CD4-positive, alpha-beta T cell treated with Interleukin-12 subunit alpha and Interleukin-12 subunit beta, for 1 hour (primary cell): Measurements from ENCODE around the gene GLIS2.
A peak's percentile ranks its signal among the peaks of the same experiment; 100 is the strongest.

ENCODE experiments used
- DNase-seq: peaks from one replicate; pipeline ENCODE4 v3.0.0-alpha.2; 2020

GLIS2 gene

DNA sequence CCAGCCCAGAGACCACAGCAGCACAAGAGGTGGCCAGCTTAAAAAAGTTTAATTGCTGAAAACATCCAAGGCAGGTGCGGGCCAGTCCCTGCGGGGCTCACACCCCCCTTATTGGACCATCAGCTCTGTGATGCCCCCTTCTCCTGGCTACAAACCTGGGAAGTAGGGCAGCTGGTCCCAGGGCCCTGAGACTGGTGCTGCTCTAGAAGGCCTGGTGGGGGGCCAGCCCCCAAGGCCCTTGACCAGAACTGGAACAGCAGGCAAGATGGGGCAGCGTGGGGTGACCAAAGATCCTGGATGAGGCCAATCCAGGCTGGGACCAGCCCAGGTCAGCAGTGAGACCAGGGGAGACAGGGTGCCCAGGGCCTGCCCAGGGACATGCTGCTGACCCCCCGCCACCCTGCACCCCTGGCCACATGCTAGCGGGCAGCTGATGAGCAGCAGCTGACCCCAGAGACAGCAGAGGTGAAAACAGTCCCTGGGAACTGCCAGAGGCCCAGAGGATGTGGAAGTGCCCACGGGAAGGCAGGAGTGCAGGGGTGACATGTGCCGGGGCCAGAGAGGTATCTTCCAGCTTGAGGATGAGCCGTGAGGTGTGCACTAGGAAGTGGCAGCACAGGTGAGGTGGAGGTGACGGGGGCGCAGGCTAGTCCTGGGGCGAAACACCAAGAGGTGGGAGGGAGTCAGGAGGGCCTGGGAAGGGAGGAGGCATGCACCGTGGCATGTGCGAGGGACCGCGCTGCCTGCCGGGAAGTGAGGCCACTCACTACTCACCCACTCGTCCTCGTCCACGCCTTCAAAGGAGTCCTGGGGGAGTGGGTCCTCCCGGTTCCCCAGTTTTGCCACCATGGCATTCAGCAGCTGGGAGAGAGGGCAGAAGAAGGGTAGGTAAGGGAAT, 38.9 kb downstream of the GLIS2 start:
- DNase-seq: no peak

- DNase-seq: no peak
Measured at GRCh38 chr16:4356820-4357219, 41.0 kb downstream of the GLIS2 start.

- no peak for DNase-seq
Measured at GRCh38 chr16:4358236-4358635, 42.4 kb downstream of the GLIS2 start.

GRCh38 chr16:4358831-4359561, 43.1 kb downstream of the GLIS2 start:
- DNase-seq: peak; percentile 64

GRCh38 chr16:4359914-4360313, 44.0 kb downstream of the GLIS2 start:
- DNase-seq: no peak

DNA sequence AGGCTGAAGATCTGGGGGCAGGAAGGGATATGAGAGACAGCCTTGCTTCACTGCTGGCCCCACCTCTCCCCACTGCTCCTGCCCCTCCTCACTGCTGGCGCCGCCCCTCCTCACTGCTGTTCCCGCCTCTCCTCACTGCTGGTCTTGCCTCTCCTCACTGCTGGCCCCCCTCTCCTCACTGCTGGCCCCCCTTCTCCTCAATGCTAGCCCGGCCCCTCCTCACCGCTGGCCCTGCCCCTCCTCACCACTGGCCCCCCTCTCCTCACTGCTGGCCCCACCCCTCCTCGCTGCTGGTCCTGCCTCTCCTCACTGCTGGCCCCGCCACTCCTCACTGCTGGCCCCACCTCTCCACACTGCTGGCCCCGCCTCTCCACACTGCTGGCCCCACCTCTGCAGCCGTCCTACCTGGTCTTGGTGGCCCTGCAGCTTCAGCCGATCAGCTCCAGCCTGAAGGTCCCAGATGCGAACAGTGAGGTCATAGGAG, 44.7 kb downstream of the GLIS2 start:
- DNase-seq: no peak

DNA sequence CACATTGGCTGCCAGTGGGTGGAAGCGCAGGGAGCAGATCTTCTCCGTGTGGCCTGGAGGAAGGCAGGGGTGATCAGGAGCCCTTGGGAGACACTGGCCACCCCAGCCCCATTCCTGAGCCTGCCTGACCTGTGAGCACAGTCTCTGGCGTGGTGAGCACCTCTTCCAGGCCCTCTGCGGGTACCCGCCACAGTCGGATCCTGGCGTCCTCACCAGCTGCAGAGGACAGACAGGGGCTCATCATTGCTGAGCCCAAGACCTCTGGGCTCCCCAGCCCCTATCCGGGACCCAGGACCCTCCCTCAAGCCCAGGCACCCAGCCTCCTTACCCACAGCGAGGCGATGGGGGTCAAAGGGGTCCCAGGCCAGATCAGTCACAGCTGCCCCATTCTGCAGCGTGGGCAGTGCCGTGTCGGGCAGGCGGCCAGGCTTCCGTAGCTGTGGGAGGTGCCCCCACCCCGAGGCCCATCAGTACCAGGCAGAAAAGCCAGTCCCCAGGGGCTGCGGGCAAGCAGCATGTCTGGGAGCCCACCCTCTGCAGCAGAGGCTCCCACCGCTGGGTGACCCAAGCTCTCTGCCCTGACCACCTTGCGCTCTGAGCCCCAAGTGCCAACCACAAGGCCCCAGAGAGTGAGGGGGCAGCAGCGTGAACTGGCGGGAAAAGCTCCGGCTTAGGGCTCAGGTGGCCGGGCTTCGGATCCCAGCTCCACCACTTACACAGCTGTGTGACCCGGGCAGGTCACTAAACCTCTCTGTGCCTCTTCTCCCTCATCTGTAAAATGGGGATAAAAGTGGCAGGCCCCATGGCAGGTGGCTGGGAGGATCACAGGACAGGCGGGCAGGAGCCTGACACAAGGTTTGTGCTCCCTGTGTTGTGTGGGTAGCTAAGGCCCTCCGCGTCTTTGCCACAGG, 45.4 kb downstream of the GLIS2 start:
- DNase-seq: no peak

GRCh38 chr16:4361944-4362311, 46.1 kb downstream of the GLIS2 start:
- DNase-seq: no peak

GRCh38 chr16:4362476-4363135, 46.7 kb downstream of the GLIS2 start:
- no peak for DNase-seq

DNA sequence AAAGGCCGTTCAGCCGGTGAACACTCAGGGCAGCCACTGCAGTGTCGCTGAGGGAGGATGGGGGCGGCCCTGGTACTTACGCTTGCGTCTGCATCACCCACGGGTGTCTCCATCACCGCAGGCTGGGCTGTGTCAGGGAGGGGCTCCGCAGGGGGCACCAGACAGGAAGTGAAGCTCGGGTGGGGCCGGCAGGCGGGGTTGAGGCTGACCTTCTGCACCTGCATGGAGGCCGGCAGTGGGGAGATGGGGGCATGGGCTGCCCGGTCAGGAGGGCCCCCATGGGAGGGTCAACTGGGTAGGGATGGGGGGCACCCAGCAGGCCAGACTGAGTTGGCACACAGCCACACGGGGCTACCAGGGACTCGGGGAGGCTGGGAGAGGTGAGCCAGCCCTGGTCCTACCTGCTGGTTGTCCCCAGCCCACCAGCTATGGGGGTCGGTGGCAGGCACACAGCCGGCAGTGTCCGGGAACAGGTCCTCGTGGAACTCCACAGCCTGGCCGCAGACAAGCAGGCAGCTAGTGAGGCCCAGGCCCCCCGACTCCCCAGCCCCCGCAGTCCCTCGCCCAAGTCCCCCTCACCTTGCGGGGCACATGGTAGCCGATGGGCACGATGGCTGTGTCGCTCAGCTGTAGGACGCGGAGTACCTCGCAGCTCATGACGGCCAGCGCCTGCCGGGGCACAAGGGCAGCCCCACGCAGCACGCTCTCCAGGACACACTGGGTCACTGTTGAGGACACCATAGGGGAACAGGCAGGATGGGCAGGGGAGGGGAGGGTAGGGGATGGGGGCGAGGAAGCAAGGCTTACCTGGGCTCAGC, 48.5 kb downstream of the GLIS2 start:
- DNase-seq: no peak

- DNase-seq: no peak
Measured at GRCh38 chr16:4365014-4365406, 49.1 kb downstream of the GLIS2 start.

GRCh38 chr16:4365615-4366014, 49.7 kb downstream of the GLIS2 start:
- no peak for DNase-seq

- no peak for DNase-seq
Measured at GRCh38 chr16:4366016-4366415, 50.1 kb downstream of the GLIS2 start.

- no peak for DNase-seq
Measured at GRCh38 chr16:4367393-4367856, 51.6 kb downstream of the GLIS2 start.

DNA sequence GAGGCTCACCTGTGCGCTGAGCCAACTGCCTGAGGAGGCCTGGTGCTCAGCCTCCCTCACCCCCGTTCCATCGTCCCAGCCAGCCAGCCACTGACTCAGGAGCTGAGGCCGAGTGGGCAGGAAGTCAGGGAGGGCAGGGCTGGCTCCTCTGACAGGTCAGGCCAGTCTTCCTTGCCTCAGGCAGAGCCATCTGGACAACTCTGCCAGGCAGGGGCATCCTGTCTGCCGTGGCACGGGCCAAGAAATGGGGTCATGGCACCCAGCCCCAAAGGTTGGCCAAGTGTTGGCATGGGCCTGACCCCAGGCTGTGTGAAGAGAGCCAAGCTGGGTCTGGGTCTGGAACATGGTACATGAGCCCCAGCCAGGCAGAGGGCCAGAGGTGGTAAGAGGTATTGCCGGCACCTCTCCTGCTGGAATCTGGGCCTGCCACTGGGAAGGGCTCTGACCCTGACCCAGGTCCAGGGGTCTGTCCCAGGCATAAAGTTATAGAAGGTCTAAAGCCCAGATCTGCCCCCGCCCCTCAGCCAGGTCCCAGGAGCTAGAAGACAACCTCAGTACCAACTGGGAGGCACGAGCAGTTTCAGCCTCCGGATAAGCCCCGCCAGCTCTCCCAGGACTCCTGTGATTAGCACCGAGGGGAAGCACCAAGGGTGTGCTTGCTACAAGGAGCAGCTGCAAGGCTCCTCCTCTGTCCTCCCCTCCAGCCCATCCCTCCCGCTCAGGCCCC, 53.3 kb downstream of the GLIS2 start:
- no peak for DNase-seq

- no peak for DNase-seq
Measured at GRCh38 chr16:4370151-4370550, 54.3 kb downstream of the GLIS2 start.

DNA sequence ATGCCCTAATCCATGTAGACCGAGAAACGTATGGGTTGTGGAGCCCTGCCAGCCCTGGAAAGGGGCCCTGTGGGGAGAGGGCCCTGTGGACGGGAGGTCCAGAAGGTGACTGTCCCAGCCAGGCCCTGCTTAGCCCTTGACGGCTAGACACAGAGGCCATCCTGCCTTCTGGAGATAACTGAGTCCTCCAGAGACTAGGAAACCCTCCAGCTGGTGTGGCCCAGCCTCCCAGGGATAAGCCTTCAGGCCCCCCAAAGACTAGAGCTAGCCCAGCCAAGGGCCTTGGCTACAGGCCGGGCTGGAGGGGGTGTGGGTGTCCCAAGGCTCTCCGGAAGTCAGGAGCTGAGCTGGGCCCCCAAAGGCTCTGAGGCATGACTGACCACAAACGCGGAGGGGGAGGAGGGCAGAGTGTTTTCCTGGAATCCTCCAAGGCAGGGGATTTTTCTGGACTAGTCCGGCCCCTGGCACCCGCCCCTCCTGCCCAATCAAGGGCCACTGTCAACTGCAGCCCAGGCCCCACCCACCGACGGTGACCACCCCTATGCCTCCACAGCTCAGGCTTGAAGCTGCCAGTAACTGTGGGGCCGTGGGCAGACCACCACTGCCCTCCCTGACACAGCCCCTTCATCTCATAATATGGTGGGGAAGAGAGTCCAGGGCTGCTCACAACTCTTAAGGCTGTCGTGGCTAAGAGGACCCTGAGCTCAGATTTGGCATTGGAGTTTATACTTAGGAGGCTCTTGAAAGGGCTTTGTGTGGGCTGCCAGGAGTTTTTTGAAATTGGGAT, 54.9 kb downstream of the GLIS2 start:
- no peak for DNase-seq

DNA sequence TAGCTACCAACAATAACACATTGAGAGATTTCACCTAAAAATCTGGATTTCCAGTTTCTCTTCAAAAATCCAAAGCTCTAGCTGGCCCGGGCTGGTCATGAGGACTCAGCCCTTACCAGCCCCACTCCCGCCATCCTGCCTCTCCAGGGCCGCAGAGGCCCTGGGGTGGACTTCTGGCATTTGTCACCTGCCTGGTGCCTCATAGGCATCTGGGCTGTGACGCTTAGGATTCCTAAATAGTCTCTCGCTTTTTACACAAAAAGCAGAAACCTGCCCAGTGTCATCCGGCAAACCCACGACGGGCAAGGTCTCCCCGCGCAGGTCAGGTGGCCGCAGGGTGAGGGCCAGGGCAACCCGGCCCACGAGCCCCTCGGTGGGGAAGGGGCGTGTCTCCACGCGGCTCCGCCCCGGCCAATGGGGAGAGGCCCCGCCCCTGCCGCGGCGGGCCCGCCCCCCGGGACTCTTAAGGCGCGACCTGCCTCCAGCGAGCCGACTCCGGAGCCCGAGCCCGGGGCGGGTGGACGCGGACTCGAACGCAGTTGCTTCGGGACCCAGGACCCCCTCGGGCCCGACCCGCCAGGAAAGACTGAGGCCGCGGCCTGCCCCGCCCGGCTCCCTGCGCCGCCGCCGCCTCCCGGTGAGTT, 55.6 kb downstream of the GLIS2 start, which contains the start of gene VASN:
Gene VASN, plus strand, starts transcription at position 492 of the 644 bp plus-strand sequence. CDS start 9,030 bp downstream, outside the sequence.
- peak; percentile 74 for DNase-seq

GRCh38 chr16:4372001-4372577, 56.2 kb downstream of the GLIS2 start:
- peak; percentile 31 for DNase-seq
